KBM-7 (cell line): ENCODE measurements around the gene AUNIP.

Source experiments
- DNase-seq: peaks from one replicate; pipeline ENCODE4 v3.0.0-alpha.2; 2015
- in situ Hi-C: fragments of 300-500 bp; cut with MboI; formaldehyde crosslinking; loops from 2 replicates; pipeline ENCODE4 v1.14.3; 2020; ENCODE audit warnings: low sequenced_read_pairs, low pct_unique_long_range_greater_than_20kb, mixed read lengths

Gene AUNIP

GRCh38 chr1:25891606-25892005 is 32.3 kb upstream of the AUNIP start:
- in situ Hi-C loops: loop anchor here (10.0 kb wide), 1 partner anchor 103 kb away; the partner anchor contains the start of gene PAFAH2
- no peak for DNase-seq

DNA sequence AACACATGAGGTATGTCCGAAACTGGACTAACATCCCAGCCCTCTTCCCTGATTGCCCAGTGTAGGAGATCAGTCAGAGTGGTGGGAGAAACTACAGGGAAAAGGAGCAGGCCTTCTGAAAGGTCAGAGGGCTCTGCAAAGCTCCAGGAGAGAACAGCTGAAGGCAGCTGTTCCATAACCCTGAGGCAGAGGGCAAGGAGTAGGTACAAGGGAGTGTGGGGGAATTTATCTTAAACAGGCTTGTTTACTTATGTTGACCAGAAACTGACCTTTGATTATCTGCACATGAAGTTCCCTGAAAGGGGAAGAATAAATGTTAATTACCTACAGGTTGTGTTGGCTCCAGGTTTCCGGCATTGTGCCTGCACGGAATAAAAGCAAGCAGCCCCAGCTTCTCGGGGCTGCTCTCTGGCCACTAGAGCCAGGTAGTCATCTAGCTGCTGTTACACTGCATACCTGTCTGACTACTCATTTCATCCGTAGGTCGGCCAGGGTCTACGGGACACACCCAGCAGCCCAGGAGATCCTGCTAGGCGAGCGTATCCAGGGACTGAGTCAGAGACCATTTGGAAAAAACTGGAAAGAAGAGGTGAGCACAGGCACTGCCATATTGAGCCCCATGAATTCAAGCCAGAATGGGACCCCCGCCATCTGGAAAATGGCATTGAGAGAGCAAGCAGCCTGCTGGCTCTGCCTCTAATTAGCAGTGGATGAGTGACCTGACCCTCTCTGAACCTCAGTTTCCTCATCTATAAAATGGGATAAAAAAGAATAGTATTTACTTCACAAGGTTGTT is 31.2 kb upstream of the AUNIP start:
- no peak for DNase-seq
- in situ Hi-C loops: loop anchor here (10.0 kb wide), 1 partner anchor 104 kb away; the partner anchor contains the start of gene PAFAH2

DNA sequence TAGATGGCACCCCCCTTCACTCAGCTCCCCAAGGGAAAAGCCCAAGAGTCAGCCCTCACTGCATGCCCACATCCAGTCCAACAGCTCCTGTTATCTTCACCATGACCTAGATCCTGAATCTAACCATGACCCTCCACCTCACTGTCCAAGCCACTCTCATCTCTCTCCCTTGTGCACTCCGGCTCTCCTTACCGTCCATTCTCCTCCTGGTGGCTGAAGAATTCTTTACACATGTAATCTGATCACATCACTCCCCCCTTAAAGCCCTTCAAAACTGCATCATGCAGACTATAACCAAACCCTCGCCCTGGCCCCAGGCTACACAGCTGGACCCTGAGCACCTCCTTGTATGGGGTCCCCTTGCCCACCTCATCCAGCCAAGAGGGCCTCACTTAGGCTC is 30.2 kb upstream of the AUNIP start:
- DNase-seq: no peak
- in situ Hi-C loops: no loop called here

GRCh38 chr1:25888426-25888987 is 29.2 kb upstream of the AUNIP start:
- no peak for DNase-seq
- in situ Hi-C loops: no loop called here

- no peak for DNase-seq
- in situ Hi-C loops: no loop called here
These were observed 26.3 kb upstream of the AUNIP start for GRCh38 chr1:25885602-25886001.

DNA sequence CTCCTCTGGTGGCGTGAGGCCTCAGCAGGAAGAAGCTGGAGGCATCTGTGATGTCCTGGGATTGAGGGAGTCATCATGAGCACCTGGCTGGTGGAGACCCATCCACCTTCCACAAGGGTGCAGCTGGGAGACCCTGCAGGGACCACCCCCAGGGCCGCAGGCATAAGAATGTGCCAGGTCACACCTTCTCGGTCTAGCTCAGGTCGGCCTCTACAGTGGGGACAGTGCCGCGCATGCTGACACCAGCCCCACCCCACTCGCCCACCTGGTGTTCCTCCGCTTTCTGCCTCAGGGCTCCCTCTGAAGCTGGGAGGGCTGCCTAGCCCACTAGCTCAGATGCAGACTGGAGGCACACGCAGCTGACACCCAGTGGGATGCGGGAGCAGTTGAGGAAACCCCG is 22.0 kb upstream of the AUNIP start:
- in situ Hi-C loops: no loop called here
- no peak for DNase-seq

GRCh38 chr1:25880518-25880917 is 21.3 kb upstream of the AUNIP start:
- no peak for DNase-seq
- in situ Hi-C loops: no loop called here

DNA sequence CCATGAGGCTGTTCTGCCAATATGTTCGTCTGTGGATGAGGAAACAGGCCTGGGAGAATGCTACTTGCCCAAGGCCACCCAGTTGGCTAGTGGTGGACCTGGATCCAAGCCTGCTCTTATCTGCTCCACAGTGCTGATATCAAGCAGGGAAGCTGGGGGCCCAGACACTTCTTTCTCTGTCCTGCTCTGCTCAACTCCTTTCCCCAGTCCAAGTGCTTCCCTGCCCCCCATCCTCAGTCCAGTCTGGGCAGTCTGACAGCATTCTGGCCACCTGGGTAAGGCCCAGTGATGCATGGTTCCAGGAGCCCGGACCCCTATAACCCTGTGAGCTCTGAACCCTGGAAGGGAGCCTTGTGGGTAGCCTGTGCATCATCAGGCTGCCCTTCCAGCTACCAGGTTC is 20.4 kb upstream of the AUNIP start:
- DNase-seq: no peak
- in situ Hi-C loops: no loop called here

DNA sequence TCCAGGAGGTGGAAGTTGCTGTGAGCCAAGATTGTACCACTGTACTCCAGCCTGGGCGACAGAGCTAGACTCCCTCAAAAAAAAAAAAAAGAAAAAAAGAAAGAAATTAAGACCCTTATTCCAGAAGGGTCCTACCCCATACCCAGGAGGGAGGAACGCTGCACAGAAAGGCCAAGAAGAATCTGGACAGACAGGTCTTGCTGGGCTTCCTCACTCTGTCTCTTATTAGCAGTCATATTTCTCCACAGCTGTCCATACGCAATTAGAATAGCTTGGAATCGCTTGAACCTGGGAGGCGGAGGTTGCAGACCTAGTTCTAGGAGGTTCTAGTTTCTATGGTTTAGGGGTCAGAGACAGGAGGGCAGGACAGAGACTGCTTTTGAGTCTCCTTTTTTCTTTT is 19.4 kb upstream of the AUNIP start:
- DNase-seq: no peak
- in situ Hi-C loops: no loop called here

DNA sequence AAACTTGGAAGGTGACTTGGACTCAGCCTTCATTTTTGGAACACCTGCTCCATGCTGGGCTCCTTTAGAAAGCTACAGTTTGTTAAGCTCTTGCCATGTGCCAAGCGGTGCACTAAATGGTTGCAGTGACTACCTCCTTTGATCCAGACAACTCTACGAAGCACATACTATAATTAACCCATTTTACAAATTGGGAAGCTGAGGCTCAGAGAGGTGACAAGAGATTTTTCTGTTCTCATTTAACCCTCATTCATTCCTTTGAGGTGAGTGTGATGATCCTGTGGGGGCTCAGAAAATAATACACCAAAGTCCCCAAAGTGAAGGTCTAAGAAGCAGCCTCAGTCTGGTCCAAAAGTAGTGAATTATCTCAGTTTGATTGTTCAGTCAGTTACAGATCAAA is 17.9 kb upstream of the AUNIP start:
- no peak for DNase-seq
- in situ Hi-C loops: no loop called here

DNA sequence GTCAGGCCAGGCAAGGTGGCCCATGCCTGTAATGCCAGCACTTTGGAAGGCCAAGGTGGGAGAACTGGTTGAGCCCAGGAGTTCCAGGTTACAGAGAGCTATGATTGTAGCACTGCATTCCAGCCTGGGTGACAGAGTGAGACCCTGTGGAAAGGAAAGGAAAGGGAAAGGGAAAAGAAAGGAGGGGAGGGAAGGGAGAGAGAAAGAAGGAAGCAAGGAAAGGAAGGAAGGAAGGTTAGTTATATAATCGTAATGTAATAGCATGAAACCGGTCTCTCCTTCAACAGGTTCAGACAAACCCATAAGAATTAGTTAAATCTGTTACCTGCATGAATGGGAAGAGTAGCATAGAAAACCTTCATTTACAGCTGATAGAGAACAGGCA is 17.4 kb upstream of the AUNIP start:
- in situ Hi-C loops: no loop called here

DNA sequence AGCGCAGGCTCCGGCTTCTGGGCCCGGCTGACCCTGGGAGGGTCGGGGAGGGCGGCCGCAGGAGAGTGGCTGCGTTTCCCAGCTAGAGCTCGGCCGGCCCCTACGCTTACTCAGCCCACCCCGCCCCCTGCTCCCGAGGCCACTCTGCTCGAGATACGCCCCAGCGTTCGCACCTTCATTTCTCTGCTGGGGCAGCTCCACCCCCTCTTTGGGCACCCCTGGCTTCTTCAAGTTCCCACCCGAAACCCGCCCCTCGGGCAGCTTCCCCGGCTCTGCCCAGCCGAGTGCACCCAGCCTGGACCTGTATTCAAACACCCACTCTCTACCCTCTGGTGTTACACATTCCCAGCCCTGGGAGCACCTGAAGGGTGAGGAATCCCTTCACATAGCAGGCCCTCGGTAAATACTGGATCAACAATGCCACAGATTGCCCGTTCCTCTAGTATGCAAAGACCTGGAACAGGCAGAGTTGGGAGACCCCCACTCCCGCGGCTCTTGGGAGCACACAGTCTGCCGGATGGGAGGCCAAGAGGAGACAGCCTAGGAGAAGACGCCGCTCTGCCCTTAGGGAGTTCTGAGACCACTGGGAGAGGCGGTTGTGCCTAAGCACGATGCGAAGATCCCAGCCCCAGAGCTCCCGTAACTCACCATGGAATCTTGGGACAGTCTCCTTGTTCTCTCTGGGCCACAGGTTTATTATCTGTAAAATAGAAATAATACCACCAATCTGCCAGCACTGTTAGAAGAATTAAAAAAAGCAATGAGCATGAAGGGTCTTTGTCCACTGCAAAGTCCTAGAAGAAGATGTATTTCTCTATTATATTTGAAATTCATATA is 16.8 kb upstream of the AUNIP start:
- no peak for DNase-seq

More for the DNA sequence above, 17.4 kb upstream of the AUNIP start:
- no peak for DNase-seq

DNA sequence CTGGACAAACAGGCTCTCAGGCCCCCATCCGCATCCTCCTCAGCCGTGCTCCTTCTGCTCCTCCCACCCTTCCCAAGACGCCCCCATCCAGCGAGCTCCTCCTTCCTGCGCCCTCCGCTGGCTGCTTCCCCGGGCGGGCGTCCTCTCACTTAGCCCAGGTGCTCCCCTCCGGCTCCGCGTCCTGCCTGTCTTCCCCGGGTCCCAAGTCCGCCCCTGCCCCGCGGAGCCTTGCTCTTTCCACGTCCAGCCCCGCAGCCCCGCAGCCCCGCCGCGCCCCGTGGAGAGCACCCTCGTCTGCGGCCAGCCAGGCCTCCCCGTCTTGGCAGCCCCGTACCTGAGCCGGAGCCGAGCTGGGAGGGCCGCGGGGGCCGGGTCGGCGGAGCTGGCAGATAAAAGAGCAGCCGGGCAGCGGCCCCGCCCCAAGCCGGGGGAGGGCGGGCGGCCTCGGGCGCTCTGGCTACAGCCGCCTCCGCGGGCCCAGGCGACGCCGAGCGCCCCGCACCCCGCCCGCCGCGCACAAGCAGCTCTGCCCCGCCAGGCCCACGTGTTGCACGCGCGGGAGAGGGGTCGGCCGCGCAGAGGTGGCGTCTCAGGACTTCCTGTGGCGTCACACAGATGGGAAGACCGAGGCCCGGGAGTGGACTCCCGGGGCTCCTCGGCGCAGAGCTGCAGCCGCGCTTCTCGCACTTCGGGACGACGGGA is 16.0 kb upstream of the AUNIP start, which contains the start of gene PAQR7:
Gene PAQR7, minus strand, starts transcription at position 555 of the 702 bp plus-strand sequence. CDS start 11,869 bp downstream, outside the sequence.
- in situ Hi-C loops: no loop called here
- no peak for DNase-seq

More for the DNA sequence above, 16.8 kb upstream of the AUNIP start:
- in situ Hi-C loops: no loop called here

DNA sequence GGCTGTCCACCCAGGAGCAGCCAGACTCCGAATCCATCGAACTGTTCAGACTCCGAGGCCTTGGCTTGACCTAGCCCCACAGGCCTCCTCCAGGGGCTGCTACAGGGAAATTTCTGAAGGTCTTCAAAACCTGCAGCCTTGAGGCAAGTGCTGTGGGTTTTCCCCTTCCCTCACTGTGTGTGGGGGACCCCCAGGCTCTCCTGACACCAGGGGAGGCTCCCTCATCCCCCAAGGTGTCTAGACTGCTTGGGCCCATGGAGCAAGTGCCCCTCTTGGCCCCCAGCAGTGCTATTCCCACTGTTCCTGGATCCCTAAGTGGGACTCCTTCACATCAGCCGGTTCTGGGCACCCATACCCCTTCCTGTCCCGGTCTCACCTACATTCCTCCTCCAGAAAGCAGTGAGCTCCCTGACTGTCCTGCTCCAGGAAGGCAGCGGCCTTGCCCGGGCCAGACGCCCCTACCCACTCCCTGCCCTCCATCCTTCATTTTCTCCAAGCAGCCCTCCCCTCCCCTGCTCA is 15.4 kb upstream of the AUNIP start:
- no peak for DNase-seq
- in situ Hi-C loops: no loop called here

GRCh38 chr1:25874209-25874608 is 15.0 kb upstream of the AUNIP start:
- in situ Hi-C loops: no loop called here
- no peak for DNase-seq

GRCh38 chr1:25873120-25873519 is 13.9 kb upstream of the AUNIP start:
- in situ Hi-C loops: no loop called here
- no peak for DNase-seq

DNA sequence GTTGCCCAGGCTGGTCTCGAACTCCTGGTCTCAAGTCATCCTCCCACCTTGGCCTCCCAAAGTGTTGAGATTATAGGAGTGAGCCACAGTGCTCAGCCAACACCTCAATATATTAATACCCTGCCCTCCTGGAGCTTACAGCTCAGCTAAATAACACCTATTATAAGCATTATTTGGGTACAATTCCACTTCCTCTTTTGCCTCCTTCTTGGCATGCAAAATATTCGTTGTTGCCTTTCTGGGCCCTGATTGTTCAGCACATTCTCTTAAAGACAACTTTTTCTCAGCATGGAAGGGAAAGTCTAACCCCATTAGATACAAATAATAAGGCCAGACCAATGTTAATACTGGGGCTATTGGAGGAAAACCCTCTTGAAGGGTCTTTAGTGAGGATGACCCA is 13.5 kb upstream of the AUNIP start:
- in situ Hi-C loops: no loop called here
- no peak for DNase-seq

DNA sequence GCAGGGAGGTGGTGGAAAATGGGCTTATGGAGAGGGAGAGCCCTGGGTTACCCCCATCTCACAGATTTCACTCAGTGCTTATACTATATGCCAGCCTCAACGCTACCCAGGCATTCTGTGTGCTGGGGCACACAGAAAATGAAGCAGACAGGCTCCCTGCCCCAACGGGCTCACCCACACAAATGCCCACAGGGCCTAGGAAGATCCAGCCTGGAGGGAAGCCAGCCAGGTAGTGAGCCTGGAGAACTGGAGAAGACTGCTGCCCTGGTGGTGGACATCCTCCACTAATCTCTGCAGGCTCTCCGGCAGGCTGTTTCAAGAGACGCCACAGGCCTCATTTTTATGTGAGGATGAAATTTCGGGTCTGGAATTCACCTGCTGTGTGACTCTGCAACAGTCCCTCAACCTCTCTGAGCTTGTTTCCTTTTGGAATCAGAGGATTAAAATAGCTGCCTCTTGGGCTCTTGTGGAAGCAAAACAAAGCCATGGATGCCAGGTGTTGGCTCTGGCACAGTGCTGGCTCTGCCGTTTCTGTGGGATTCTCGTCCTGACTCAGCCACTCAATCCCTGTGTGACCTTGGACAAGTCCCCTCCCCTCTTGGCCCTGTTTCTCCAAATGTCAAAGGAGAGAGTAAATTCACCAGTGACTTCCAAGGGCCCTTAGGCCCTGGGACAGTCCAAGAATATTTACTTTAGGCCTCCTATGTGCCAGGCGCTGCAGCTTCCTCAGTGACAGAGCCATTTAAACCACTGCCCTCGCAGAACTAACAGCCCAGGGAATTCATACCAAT is 12.6 kb upstream of the AUNIP start:
- DNase-seq: no peak
- in situ Hi-C loops: no loop called here
